Measurements from ENCODE around the gene RAI1. TPM values are rescaled to one million over a fixed set of nuclear protein-coding genes. Genes with fewer than 3 reads are reported as not detected.

Gene RAI1
- total and polyA plus RNA-seq, 2 experiments from 2014 or later: 0.87 to 0.89 TPM

- TF ChIP-seq NANOG (IDR thresholded peaks at IDR 0.05; ENCODE audit: borderline replicate concordance) (no peak), CTCF (conservative IDR thresholded peaks at IDR 0.05; ENCODE audit: low read depth in 2 of 2) (peak; percentile 17 to 59; a peak in 3 of 4 replicates)
- Mint-ChIP-seq H3K36me3 (ENCODE audit: low read depth) (no peaks in the 10 kb centered on the region), H3K27me3 (ENCODE audit: insufficient read depth, low read depth, poor library complexity) (peaks cover 5% of the 10 kb centered on the region), H3K4me3 (no peak overlapping the region), H3K9me3 (no peaks in the 10 kb centered on the region; the same call in 2 of the 3 replicates), H3K4me1 (peaks cover 11% of the 10 kb centered on the region), H3K27ac (no peak overlapping the region)
- DNase-seq (ENCODE audit: low spot score) (no peak), ATAC-seq (peak; percentile 18)
- Histone ChIP-seq H3K27ac (ENCODE audit: low read depth) (no peak overlapping the region), H2AFZ (no peak overlapping the region), H3F3A (replicated peaks; ENCODE audit: low read depth) (no peaks in the 10 kb centered on the region), H3K9me2 (ENCODE audit: insufficient read depth) (no peaks in the 10 kb centered on the region), H3K36me3 (ENCODE audit: insufficient read depth) (no peaks in the 10 kb centered on the region), H3K79me2 (replicated peaks; ENCODE audit: insufficient read depth) (no peaks in the 10 kb centered on the region), H4K20me1 (replicated peaks; ENCODE audit: insufficient read depth) (no peaks in the 10 kb centered on the region; the same call in 1 of the 2 replicates), H3K4me2 (no peak overlapping the region), H3K4me3 (no peak overlapping the region), H3K27me3 (ENCODE audit: insufficient read depth) (no peaks in the 10 kb centered on the region), H3K4me1 (ENCODE audit: insufficient read depth) (no peaks in the 10 kb centered on the region)
Observed at GRCh38 chr17:17800504-17801021, 119.3 kb downstream of the RAI1 start.

GRCh38 chr17:17801800-17802481 lies 120.7 kb downstream of the RAI1 start:
- Histone ChIP-seq H3K4me1 (ENCODE audit: insufficient read depth) (no peaks in the 10 kb centered on the region), H3K27ac (ENCODE audit: low read depth) (no peak overlapping the region), H4K20me1 (replicated peaks; ENCODE audit: insufficient read depth) (no peaks in the 10 kb centered on the region; the same call in 1 of the 2 replicates), H3K9me2 (ENCODE audit: insufficient read depth) (no peaks in the 10 kb centered on the region), H2AFZ (no peak overlapping the region), H3K79me2 (replicated peaks; ENCODE audit: insufficient read depth) (no peaks in the 10 kb centered on the region), H3K36me3 (ENCODE audit: insufficient read depth) (no peaks in the 10 kb centered on the region), H3K4me3 (no peak overlapping the region), H3K27me3 (ENCODE audit: insufficient read depth) (no peaks in the 10 kb centered on the region), H3K4me2 (no peak overlapping the region), H3F3A (replicated peaks; ENCODE audit: low read depth) (no peaks in the 10 kb centered on the region)
- Mint-ChIP-seq H3K9me3 (no peaks in the 10 kb centered on the region; the same call in 2 of the 3 replicates), H3K4me3 (no peak overlapping the region), H3K27ac (no peak overlapping the region), H3K4me1 (peaks cover 11% of the 10 kb centered on the region), H3K27me3 (ENCODE audit: insufficient read depth, low read depth, poor library complexity) (peaks cover 8% of the 10 kb centered on the region), H3K36me3 (ENCODE audit: low read depth) (no peaks in the 10 kb centered on the region)
- ATAC-seq (no peak), DNase-seq (ENCODE audit: low spot score) (no peak)
- no peak for TF ChIP-seq ZNF462 (CRISPR knock-in tag; IDR thresholded peaks at IDR 0.05)
- TF ChIP-seq EZH2 (IDR thresholded peaks at IDR 0.05; ENCODE audit: low read depth, unreplicated experiment): no peak
- TF ChIP-seq NANOG (IDR thresholded peaks at IDR 0.05; ENCODE audit: borderline replicate concordance): no peak
- no peak for TF ChIP-seq ETS1 (IDR thresholded peaks at IDR 0.05)
- TF ChIP-seq REST (IDR thresholded peaks at IDR 0.05; ENCODE audit: unreplicated experiment): no peak
- TF ChIP-seq POLR2AphosphoS5 (IDR thresholded peaks at IDR 0.05; ENCODE audit: low read depth): no peak

All from GM23338 (cell line).